ENCODE measurements around the gene CAST. TPM values are rescaled to one million over a fixed set of nuclear protein-coding genes. Genes with fewer than 3 reads are reported as not detected.

The CAST gene
- total RNA-seq, 1 donor from 2014 or later, result 260 TPM

DNA sequence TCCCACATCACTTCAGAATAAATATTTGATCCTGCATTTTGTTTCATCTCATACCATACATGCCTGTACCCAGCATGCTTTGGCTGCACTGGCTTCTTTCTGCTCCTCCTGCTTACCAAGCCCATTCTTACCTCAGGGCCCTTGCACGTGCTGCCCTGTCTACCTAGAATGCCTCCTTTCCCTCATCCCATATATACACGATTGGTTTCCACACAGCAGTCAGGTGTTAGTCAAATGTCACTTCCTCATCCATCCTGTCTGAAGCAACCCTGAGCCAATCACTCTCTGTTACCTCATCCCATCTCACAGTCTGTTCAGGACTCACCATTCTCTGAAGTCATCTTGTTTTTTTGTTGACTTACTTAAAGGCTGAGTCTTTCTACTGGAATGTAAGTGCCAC, 30.3 kb downstream of the CAST start:
- peak; percentile 75 for ATAC-seq
- no peak overlapping the region for H3K27ac ChIP-seq

DNA sequence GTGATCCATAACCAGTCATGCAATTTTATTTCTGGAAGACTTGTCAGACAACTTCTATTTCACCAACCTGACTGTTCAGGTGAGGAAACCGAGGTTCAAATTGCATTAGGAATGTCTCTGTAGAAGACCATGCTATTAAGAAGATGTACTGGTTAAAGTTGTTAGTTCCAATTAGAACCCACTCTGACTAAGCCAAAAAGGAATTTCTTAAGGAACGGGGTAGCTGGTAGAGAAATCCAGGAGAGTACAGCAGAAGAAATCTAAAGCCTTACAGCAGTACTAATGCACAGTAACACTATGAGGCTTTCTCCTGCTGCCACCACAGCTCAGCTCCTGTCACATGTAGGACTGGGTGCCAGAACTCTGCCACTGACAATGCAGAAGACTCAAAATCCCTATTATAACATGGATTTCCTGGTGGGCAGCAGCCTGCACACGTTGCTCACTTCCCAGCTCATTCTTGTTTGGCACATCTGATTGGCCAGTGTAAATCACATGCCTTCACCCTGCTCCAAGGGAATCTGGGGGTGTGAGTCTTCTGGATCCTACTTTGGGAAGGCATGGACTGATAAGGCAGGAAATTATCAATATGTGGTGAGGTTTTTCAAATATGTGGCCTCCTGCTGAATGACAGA, 37.1 kb downstream of the CAST start:
- H3K36me3 ChIP-seq, result peaks cover 32% of the 10 kb centered on the region
- no peak for DNase-seq
- H3K27ac ChIP-seq, result no peak overlapping the region
- H3K4me1 ChIP-seq, result peaks cover 9% of the 10 kb centered on the region
- H3K4me3 ChIP-seq, result no peak overlapping the region
- no peak for ATAC-seq
- intact Hi-C loops (cut with DNase I), result no loop called here
- no peaks in the 10 kb centered on the region for H3K9me3 ChIP-seq
- TF ChIP-seq, protein P1, sequence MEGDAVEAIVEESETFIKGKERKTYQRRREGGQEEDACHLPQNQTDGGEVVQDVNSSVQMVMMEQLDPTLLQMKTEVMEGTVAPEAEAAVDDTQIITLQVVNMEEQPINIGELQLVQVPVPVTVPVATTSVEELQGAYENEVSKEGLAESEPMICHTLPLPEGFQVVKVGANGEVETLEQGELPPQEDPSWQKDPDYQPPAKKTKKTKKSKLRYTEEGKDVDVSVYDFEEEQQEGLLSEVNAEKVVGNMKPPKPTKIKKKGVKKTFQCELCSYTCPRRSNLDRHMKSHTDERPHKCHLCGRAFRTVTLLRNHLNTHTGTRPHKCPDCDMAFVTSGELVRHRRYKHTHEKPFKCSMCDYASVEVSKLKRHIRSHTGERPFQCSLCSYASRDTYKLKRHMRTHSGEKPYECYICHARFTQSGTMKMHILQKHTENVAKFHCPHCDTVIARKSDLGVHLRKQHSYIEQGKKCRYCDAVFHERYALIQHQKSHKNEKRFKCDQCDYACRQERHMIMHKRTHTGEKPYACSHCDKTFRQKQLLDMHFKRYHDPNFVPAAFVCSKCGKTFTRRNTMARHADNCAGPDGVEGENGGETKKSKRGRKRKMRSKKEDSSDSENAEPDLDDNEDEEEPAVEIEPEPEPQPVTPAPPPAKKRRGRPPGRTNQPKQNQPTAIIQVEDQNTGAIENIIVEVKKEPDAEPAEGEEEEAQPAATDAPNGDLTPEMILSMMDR (IDR thresholded peaks at IDR 0.05), result no peak
- no peaks in the 10 kb centered on the region for H3K27me3 ChIP-seq

More for the DNA sequence above, 30.3 kb downstream of the CAST start:
- Histone ChIP-seq H3K9me3 (no peaks in the 10 kb centered on the region), H3K27me3 (no peaks in the 10 kb centered on the region), H3K4me1 (peaks cover 11% of the 10 kb centered on the region), H3K36me3 (peaks cover 17% of the 10 kb centered on the region), H3K4me3 (no peak overlapping the region)
- TF ChIP-seq, protein P1 (IDR thresholded peaks at IDR 0.05), result no peak
- intact Hi-C loops (cut with DNase I), result no loop called here
- DNase-seq, result no peak

DNA sequence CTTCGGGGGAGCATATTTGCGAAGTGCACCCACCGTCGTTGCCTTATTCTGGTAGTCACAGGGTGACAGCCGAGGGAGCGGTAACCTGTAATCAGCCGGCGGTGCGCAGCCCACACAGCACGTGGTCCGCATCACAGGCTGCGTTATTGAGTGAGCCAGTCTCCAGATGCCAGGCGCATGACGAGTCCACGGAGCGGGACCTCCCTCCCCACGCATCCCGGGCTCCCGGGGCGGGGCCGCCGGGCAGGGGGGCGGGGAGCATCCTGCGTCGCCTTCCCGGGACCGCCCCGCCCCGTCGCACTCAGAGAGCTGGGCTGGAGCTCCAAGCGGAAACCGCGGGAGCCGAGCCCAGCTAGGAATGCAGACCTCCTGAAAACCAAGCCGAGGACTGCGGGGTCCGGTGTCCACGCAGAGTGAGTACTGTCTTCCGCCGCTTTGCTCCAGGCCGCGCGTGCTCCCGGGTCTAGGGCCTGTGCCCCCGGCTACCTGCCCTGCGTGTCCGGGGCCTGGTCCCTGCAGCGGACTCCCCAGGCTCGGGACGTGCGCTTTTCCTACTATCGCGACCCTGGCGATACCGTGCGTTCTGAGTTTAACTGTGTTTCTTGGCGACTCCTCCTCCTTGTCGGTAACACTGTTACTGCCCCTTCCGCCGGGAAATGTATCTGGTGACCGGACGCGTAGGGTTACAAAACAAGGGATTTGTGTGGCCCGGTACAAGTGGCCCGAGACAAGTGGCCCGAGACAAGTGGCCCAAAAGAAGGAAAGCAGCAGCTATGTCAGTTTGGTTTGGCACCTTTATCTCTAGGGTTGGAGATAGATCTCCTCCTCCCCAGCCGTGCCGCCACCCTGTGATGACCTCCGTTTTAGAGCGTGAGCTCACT, 40.6 kb downstream of the CAST start:
- TF ChIP-seq, protein P1 (IDR thresholded peaks at IDR 0.05), result no peak
- H3K9me3 ChIP-seq, result no peaks in the 10 kb centered on the region
- H3K36me3 ChIP-seq, result peaks cover 12% of the 10 kb centered on the region
- H3K27me3 ChIP-seq, result no peaks in the 10 kb centered on the region
- ATAC-seq (peak; percentile 99), DNase-seq (peak; percentile 98)
- peak overlapping the region; percentile 81 for H3K4me3 ChIP-seq
- peaks cover 25% of the 10 kb centered on the region for H3K4me1 ChIP-seq
- intact Hi-C loops (cut with DNase I), result no loop called here
- peak overlapping the region; percentile 96 for H3K27ac ChIP-seq

DNA sequence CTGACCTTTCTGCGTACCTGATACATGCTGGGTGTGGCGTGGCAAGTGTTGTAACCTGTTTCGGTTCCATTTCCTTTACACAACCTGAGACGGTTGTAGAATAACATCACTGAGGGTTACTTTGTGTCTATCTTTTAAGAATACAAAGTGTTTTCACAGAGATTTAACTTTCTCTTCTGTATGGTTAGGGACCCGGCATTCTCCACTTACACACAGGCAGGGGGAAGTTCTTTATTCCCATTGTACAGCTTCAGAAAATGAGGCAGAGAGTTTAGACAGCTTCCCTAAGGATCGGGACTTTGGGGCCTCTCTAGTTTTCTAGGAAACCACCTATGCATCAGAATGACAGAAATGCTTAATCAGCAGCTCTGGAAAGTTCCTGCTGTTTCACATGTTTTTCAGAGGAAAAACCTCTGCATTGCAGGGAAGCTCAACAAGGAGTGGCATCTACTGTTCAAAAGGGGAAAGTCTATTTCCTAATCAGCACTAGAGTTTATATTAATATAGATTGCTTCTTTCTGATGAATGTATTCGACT, 41.3 kb downstream of the CAST start:
- no peak for DNase-seq
- peak overlapping the region; percentile 81 for H3K4me3 ChIP-seq
- peaks cover 25% of the 10 kb centered on the region for H3K4me1 ChIP-seq
- ATAC-seq, result no peak
- intact Hi-C loops (cut with DNase I), result no loop called here
- no peaks in the 10 kb centered on the region for H3K27me3 ChIP-seq
- peak overlapping the region; percentile 96 for H3K27ac ChIP-seq
- no peaks in the 10 kb centered on the region for H3K9me3 ChIP-seq
- H3K36me3 ChIP-seq, result peaks cover 7% of the 10 kb centered on the region
- TF ChIP-seq, protein P1 (IDR thresholded peaks at IDR 0.05), result no peak

DNA sequence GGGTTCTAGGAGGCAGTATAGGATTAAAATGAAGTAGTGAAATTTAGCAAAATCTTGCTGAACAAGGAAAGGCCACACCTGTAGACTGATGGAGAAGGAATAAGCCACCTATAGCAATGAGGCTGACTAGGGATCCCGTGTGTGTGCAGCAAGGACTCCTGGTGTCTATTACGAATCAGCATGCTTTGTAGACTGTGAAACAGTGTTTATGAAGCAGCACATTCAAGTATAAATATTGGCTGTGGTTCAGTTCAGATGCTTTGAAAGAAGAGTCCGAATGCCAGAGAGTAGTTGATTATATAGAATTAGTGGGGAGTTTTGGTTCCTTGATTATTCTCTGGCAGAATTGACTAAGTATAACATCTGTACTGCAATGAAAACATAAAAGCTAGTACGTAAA, 41.8 kb downstream of the CAST start:
- no peak for DNase-seq
- TF ChIP-seq, protein P1 (IDR thresholded peaks at IDR 0.05), result no peak
- Histone ChIP-seq H3K9me3 (no peaks in the 10 kb centered on the region), H3K27ac (peak overlapping the region; percentile 96), H3K36me3 (peaks cover 1% of the 10 kb centered on the region), H3K4me1 (peaks cover 29% of the 10 kb centered on the region), H3K27me3 (no peaks in the 10 kb centered on the region), H3K4me3 (peak overlapping the region; percentile 81)
- intact Hi-C loops (cut with DNase I), result no loop called here
- no peak for ATAC-seq
